ENCODE data around the gene VCY1B. TPM values are rescaled to one million over a fixed set of nuclear protein-coding genes. Genes with fewer than 3 reads are reported as not detected.

VCY1B gene
- total RNA-seq (2022; extraction: Qiagen RNA extraction): not detected in 5 replicates

DNA sequence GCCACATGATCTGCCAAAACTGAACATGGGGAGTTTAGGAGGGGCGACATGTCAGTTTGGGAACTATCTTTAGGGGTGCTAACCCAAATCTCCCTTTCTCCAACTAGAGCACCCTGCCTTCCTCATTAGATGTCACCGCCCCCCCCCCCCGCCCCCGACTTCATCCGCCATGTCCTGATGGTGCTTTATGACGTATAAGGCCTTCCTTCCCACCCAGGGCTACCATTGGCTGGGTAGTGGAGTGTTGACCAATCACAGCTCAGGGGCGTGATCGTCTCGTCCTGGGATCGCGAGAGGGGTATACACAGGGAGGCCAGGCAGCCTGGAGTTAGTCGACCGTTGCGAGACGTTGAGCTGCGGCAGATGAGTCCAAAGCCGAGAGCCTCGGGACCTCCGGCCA lies at the start of gene VCY1B:
Gene VCY1B, plus strand, starts transcription at position 301 of the 400 bp plus-strand sequence. Its CDS starts 63 bp downstream, at position 364.

Other genes starting within 250 kb of the VCY1B start
- not detected in 5 replicates for gene VCY, start 69.8 kb upstream of the VCY1B start, total RNA-seq (2022; extraction: Qiagen RNA extraction)